ENCODE data around the gene MPLKIP. TPM values are rescaled to one million over a fixed set of nuclear protein-coding genes. Genes with fewer than 3 reads are reported as not detected.

Gene MPLKIP
- 10 to 100 TPM; 36.4 to 37.3 TPM for total RNA-seq

GRCh38 chr7:40134428-40135316 is at the start of gene MPLKIP, which contains the start of gene SUGCT:
MPLKIP (minus strand) TSS chr7:40134622; CDS start chr7:40134567, 55 bp downstream.
SUGCT (plus strand) TSS chr7:40135005.

Other genes starting within 250 kb of the MPLKIP start
- gene CDK13, start 184.4 kb downstream of the MPLKIP start, total RNA-seq, result 10 to 100 TPM; 51.4 to 53.8 TPM
- gene SUGCT, start 383 bp upstream of the MPLKIP start, total RNA-seq, result under 1 TPM; 0.15 to 0.29 TPM